Activated CD4-positive, CD25-positive, alpha-beta regulatory T cell treated with anti-CD3 and anti-CD28 coated beads, Interleukin-2, amount 50 U/mL, for 72 hours (primary cell): ENCODE data around the gene CERS6.

Experiments
- DNase-seq: peaks from one replicate; pipeline ENCODE4 v3.0.0; 2021

Gene CERS6

GRCh38 chr2:168574856-168575630 is 119.0 kb downstream of the CERS6 start:
- DNase-seq: no peak

GRCh38 chr2:168577885-168578284 is 121.8 kb downstream of the CERS6 start:
- DNase-seq: no peak

GRCh38 chr2:168583064-168583709 is 127.1 kb downstream of the CERS6 start:
- DNase-seq: no peak

- DNase-seq: no peak
Measured at GRCh38 chr2:168583710-168584521, 127.8 kb downstream of the CERS6 start.

- no peak for DNase-seq
Measured at GRCh38 chr2:168584911-168585310, 128.8 kb downstream of the CERS6 start.

GRCh38 chr2:168585700-168586099 is 129.6 kb downstream of the CERS6 start:
- no peak for DNase-seq

GRCh38 chr2:168587307-168587706 is 131.2 kb downstream of the CERS6 start:
- no peak for DNase-seq

- no peak for DNase-seq
Measured at GRCh38 chr2:168589236-168590211, 133.5 kb downstream of the CERS6 start.

- no peak for DNase-seq
Measured at GRCh38 chr2:168592181-168592831, 136.2 kb downstream of the CERS6 start.

- DNase-seq: no peak
Measured at GRCh38 chr2:168593713-168594112, 137.6 kb downstream of the CERS6 start.

GRCh38 chr2:168594778-168595177 is 138.7 kb downstream of the CERS6 start:
- no peak for DNase-seq

- DNase-seq: no peak
Measured at GRCh38 chr2:168596881-168597655, 141.0 kb downstream of the CERS6 start.

GRCh38 chr2:168599738-168600137 is 143.7 kb downstream of the CERS6 start:
- no peak for DNase-seq

GRCh38 chr2:168600949-168601348 is 144.9 kb downstream of the CERS6 start:
- no peak for DNase-seq

- DNase-seq: no peak
Measured at GRCh38 chr2:168601741-168602140, 145.7 kb downstream of the CERS6 start.

- no peak for DNase-seq
Measured at GRCh38 chr2:168602379-168602778, 146.3 kb downstream of the CERS6 start.

- no peak for DNase-seq
Measured at GRCh38 chr2:168602846-168603401, 146.9 kb downstream of the CERS6 start.

- DNase-seq: no peak
Measured at GRCh38 chr2:168603439-168603961, 147.4 kb downstream of the CERS6 start.

- DNase-seq: no peak
Measured at GRCh38 chr2:168604252-168604651, 148.2 kb downstream of the CERS6 start.

- DNase-seq: no peak
Measured at GRCh38 chr2:168607992-168608391, 151.9 kb downstream of the CERS6 start.
